Mesenchymal stem cell (in vitro differentiated cells and primary cell): ENCODE data around the gene CELF4.

ENCODE experiments used
- DNase-seq: peaks from one replicate; pipeline ENCODE4 v3.0.0-alpha.2; 2013
- H2AFZ ChIP-seq: one replicate; pipeline ENCODE4 v1.6.1; 2013; ENCODE audit warnings: low read depth, mild to moderate bottlenecking, control low read depth, inconsistent platforms, low read length, moderate library complexity
- H2AK5ac ChIP-seq: 2 replicates; pipeline ENCODE4 v1.6.1; 2013; ENCODE audit warnings: low read length, moderate library complexity, mild to moderate bottlenecking, inconsistent platforms; ENCODE audit not compliant: severe bottlenecking
- H2BK120ac ChIP-seq: one replicate; pipeline ENCODE4 v1.6.1; 2013; ENCODE audit warnings: low read depth, mild to moderate bottlenecking, inconsistent platforms, low read length, moderate library complexity
- H2BK12ac ChIP-seq, 2 experiments: one replicate each; pipeline ENCODE4 v1.6.1; 2013; ENCODE audit warnings: inconsistent platforms in 2 of 2, low read length in 2 of 2, mild to moderate bottlenecking in 2 of 2, moderate library complexity in 2 of 2, control low read depth in 1 of 2
- H2BK15ac ChIP-seq: one replicate; pipeline ENCODE4 v1.6.1; 2013; ENCODE audit warnings: mild to moderate bottlenecking, low read depth, inconsistent platforms; ENCODE audit not compliant: poor library complexity, severe bottlenecking
- H2BK5ac ChIP-seq: 2 replicates; pipeline ENCODE4 v1.6.1; 2013; ENCODE audit warnings: low read depth, mild to moderate bottlenecking, low read length, control low read depth, inconsistent platforms; ENCODE audit not compliant: poor library complexity, severe bottlenecking
- H3K14ac ChIP-seq, 2 experiments: one replicate each; pipeline ENCODE4 v1.6.1; 2013; ENCODE audit warnings: inconsistent platforms in 2 of 2, low read length in 2 of 2, control low read depth in 1 of 2, mild to moderate bottlenecking in 1 of 2, moderate library complexity in 1 of 2
- H3K18ac ChIP-seq, 2 experiments: one replicate each; pipeline ENCODE4 v1.6.1; 2013; ENCODE audit warnings: inconsistent platforms in 2 of 2, low read length in 2 of 2, control low read depth in 1 of 2, low read depth in 1 of 2, mild to moderate bottlenecking in 1 of 2
- H3K23ac ChIP-seq, 2 experiments: one replicate each; pipeline ENCODE4 v1.6.1; 2013; ENCODE audit warnings: inconsistent platforms in 2 of 2, low read length in 2 of 2, mild to moderate bottlenecking in 2 of 2, moderate library complexity in 2 of 2, control low read depth in 1 of 2
- H3K27ac ChIP-seq: 2 replicates; pipeline ENCODE4 v1.5.1; 2013; ENCODE audit warnings: mild to moderate bottlenecking, moderate library complexity, low read length, control low read depth, inconsistent platforms; ENCODE audit not compliant: poor library complexity, severe bottlenecking
- H3K27me3 ChIP-seq, 2 experiments: 2 replicates each; pipeline versions ENCODE4 v1.6.1 to v1.7.0; 2013; ENCODE audit warnings: low read length in 2 of 2, mild to moderate bottlenecking in 2 of 2, moderate library complexity in 2 of 2, control low read depth in 1 of 2, inconsistent platforms in 1 of 2; ENCODE audit not compliant: control insufficient read depth in 1 of 2, insufficient read depth in 1 of 2
- H3K36me3 ChIP-seq, 2 experiments: 2 replicates each; pipeline versions ENCODE4 v1.6.1 to v1.7.0; 2013; ENCODE audit warnings: low read length in 2 of 2, control low read depth in 1 of 2, inconsistent platforms in 1 of 2, low read depth in 1 of 2, mild to moderate bottlenecking in 1 of 2; ENCODE audit not compliant: insufficient read depth in 2 of 2, control insufficient read depth in 1 of 2
- H3K4ac ChIP-seq, 2 experiments: one replicate each; pipeline ENCODE4 v1.6.1; 2013; ENCODE audit warnings: inconsistent platforms in 2 of 2, low read length in 2 of 2, mild to moderate bottlenecking in 2 of 2, moderate library complexity in 2 of 2, control low read depth in 1 of 2, low read depth in 1 of 2
- H3K4me1 ChIP-seq: 2 replicates; pipeline ENCODE4 v1.6.1; 2013; ENCODE audit warnings: low read depth, low read length, control low read depth; ENCODE audit not compliant: control insufficient read depth, insufficient read depth
- H3K4me2 ChIP-seq: 2 replicates; pipeline ENCODE4 v1.6.1; 2013; ENCODE audit warnings: low read length, mild to moderate bottlenecking, inconsistent platforms; ENCODE audit not compliant: poor library complexity, severe bottlenecking
- H3K4me3 ChIP-seq, 2 experiments: 2 replicates each; pipeline versions ENCODE4 v1.5.1 to v1.7.0; 2013; ENCODE audit warnings: low read length in 2 of 2, mild to moderate bottlenecking in 2 of 2, control low read depth in 1 of 2, low read depth in 1 of 2; ENCODE audit not compliant: insufficient read depth in 1 of 2
- H3K79me1 ChIP-seq: replicated peaks from 2 replicates; pipeline ENCODE4 v1.6.1; 2013; ENCODE audit warnings: mild to moderate bottlenecking, control low read depth, low read length, inconsistent platforms; ENCODE audit not compliant: poor library complexity, severe bottlenecking
- H3K9ac ChIP-seq: 2 replicates; pipeline ENCODE4 v1.7.0; 2013; ENCODE audit warnings: mild to moderate bottlenecking, low read length, moderate library complexity
- H3K9me3 ChIP-seq: 2 replicates; pipeline ENCODE4 v1.7.0; 2013; ENCODE audit warnings: mild to moderate bottlenecking, low read length; ENCODE audit not compliant: control insufficient read depth
- H4K8ac ChIP-seq: one replicate; pipeline ENCODE4 v1.6.1; 2013; ENCODE audit warnings: inconsistent platforms, mild to moderate bottlenecking, low read length, moderate library complexity
- H4K91ac ChIP-seq: one replicate; pipeline ENCODE4 v1.6.1; 2013; ENCODE audit warnings: mild to moderate bottlenecking, low read length, inconsistent platforms
- WGBS: methylation state at CpG from one replicate; pipeline ENCODE4 v1.1.7; 2013; ENCODE audit warnings: mixed read lengths; 5-methylcytosine and 5-hydroxymethylcytosine counted together

CELF4 gene

DNA sequence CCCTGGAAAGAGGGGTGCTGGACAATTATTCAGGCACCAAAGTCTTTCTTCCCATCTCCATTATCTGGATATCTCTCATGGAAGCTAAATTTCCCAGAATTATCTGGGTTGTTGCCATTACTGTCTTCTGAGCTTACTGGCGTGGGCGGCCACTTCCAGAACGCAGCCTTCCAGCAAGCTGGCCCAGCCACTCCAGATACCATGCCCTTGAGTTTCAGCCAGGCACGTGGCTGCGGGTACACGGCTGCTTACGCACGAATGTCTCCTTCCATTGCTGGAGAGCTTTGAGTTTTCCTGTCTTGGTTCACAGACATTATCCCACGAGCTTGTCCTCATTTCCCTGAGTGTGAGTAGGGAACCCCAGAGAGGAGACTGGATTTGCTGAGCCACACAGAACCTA lies 32.7 kb downstream of the CELF4 start:
- Histone ChIP-seq H3K36me3 (no peaks in the 10 kb centered on the region), H3K9me3 (no peaks in the 10 kb centered on the region), H3K14ac (no peak overlapping the region), H2BK5ac (no peak overlapping the region), H3K23ac (no peak overlapping the region), H2BK15ac (no peak overlapping the region), H3K9ac (no peak overlapping the region), H2BK120ac (no peak overlapping the region), H2AK5ac (no peak overlapping the region), H4K8ac (no peak overlapping the region), H3K27me3 (peaks cover 34 to 82% of the 10 kb centered on the region in 2 experiments), H3K4me3 (no peak overlapping the region), H3K18ac (no peak overlapping the region), H3K27ac (no peak overlapping the region), H3K4ac (no peak overlapping the region), H2AFZ (no peak overlapping the region), H3K4me1 (no peaks in the 10 kb centered on the region), H4K91ac (no peak overlapping the region), H3K79me1 (no peaks in the 10 kb centered on the region), H3K4me2 (no peak overlapping the region), H2BK12ac (no peak overlapping the region)
- DNase-seq: no peak
- WGBS: 90% methylated on average over 9 of the region's 9 CpGs

DNA sequence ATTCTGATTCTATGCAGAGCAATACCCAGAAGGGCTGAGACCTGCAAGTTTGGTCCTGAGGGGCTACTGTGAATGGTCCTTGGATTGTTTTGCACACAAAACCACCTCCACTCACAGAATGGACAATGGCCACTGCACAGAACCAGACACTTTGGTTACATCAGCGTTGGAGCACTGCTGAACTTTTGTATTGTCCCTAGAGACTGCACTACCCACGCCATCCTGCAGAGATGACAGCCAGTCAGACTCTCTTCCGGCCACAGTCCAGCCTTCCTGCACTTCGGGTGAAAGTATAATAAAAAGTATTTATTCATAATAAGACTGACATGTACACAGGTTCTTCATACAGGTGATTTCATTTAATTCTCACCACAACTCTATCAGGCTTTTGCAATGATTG lies 35.7 kb downstream of the CELF4 start:
- H3K9ac ChIP-seq: no peak overlapping the region
- H3K4me3 ChIP-seq: no peak overlapping the region
- H3K4ac ChIP-seq: no peak overlapping the region
- H2AK5ac ChIP-seq: no peak overlapping the region
- H3K23ac ChIP-seq: no peak overlapping the region
- no peak overlapping the region for H2AFZ ChIP-seq
- WGBS: 59% methylated on average over 2 of the region's 4 CpGs
- H2BK5ac ChIP-seq: no peak overlapping the region
- no peaks in the 10 kb centered on the region for H3K79me1 ChIP-seq
- no peak overlapping the region for H3K27ac ChIP-seq
- H2BK120ac ChIP-seq: no peak overlapping the region
- H3K4me1 ChIP-seq: no peaks in the 10 kb centered on the region
- no peak overlapping the region for H3K14ac ChIP-seq
- H2BK12ac ChIP-seq: no peak overlapping the region
- no peak for DNase-seq
- no peak overlapping the region for H3K4me2 ChIP-seq
- H2BK15ac ChIP-seq: no peak overlapping the region
- no peak overlapping the region for H3K18ac ChIP-seq
- H3K9me3 ChIP-seq: no peaks in the 10 kb centered on the region
- no peak overlapping the region for H4K8ac ChIP-seq
- H4K91ac ChIP-seq: no peak overlapping the region
- H3K27me3 ChIP-seq: peaks cover 45 to 91% of the 10 kb centered on the region in 2 experiments
- H3K36me3 ChIP-seq: no peaks in the 10 kb centered on the region

DNA sequence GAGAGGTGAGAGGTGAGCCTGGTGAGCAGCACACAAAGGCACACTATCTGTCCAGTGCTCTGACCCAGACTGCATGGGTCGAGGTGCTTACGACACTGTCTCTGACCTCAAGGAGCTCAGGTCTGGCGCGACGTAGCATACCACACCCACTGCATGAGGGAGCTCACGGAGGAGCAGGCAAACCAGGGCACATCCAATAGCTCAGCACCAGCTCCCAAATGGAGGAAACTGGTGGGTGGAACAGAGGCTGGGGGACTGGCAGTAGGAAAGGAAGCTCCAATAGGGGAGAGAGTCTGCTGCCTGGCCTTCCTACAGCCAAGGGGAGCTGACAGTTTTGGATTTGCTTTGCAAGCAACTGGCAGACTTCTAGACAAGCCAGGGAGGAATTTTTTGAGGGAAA lies 36.3 kb downstream of the CELF4 start:
- H3K4me1 ChIP-seq: peaks cover 3% of the 10 kb centered on the region
- H2AFZ ChIP-seq: no peak overlapping the region
- H3K14ac ChIP-seq: no peak overlapping the region
- no peak overlapping the region for H2BK5ac ChIP-seq
- H2BK15ac ChIP-seq: no peak overlapping the region
- H2AK5ac ChIP-seq: no peak overlapping the region
- no peak overlapping the region for H3K9ac ChIP-seq
- H3K4me3 ChIP-seq: no peak overlapping the region
- DNase-seq: no peak
- H3K9me3 ChIP-seq: no peaks in the 10 kb centered on the region
- no peaks in the 10 kb centered on the region for H3K36me3 ChIP-seq
- H3K4me2 ChIP-seq: no peak overlapping the region
- H3K27ac ChIP-seq: no peak overlapping the region
- no peak overlapping the region for H3K23ac ChIP-seq
- no peak overlapping the region for H4K91ac ChIP-seq
- H3K18ac ChIP-seq: no peak overlapping the region
- H2BK120ac ChIP-seq: no peak overlapping the region
- H3K4ac ChIP-seq: no peak overlapping the region
- WGBS: 89% methylated on average over 6 of the region's 6 CpGs
- H3K79me1 ChIP-seq: no peaks in the 10 kb centered on the region
- no peak overlapping the region for H4K8ac ChIP-seq
- H3K27me3 ChIP-seq: peaks cover 50 to 91% of the 10 kb centered on the region in 2 experiments
- H2BK12ac ChIP-seq: no peak overlapping the region

DNA sequence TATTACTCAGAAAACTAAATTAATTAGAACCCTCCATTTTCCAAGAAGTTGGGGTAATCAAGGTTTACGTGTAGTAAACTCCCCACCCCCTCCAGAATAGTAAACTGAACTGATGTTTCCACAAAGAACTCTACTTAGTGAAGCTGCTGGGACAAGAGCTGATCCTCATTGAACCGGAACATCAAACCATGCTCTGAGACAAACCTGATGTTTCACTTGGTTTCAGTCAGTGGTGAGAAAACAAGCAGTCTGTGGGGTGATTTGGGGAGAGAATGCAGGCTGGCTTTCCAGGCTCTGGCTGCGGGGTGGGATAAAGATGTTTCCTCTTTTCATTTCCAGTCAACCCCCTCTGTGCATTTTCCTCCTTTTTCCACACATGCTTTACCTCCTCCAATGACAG lies 38.2 kb downstream of the CELF4 start:
- H3K14ac ChIP-seq: no peak overlapping the region
- no peak overlapping the region for H4K8ac ChIP-seq
- no peak overlapping the region for H2BK5ac ChIP-seq
- no peak overlapping the region for H3K27ac ChIP-seq
- no peaks in the 10 kb centered on the region for H3K9me3 ChIP-seq
- no peak overlapping the region for H3K4me3 ChIP-seq
- no peak overlapping the region for H2AK5ac ChIP-seq
- H3K4ac ChIP-seq: no peak overlapping the region
- no peak overlapping the region for H3K23ac ChIP-seq
- no peak overlapping the region for H3K4me2 ChIP-seq
- H3K4me1 ChIP-seq: peaks cover 3% of the 10 kb centered on the region
- no peak overlapping the region for H3K18ac ChIP-seq
- H2BK12ac ChIP-seq: no peak overlapping the region
- no peaks in the 10 kb centered on the region for H3K36me3 ChIP-seq
- no peak overlapping the region for H2BK15ac ChIP-seq
- 89% methylated on average over 3 of the region's 3 CpGs for WGBS
- H3K79me1 ChIP-seq: no peaks in the 10 kb centered on the region
- H3K9ac ChIP-seq: no peak overlapping the region
- H4K91ac ChIP-seq: no peak overlapping the region
- H2BK120ac ChIP-seq: no peak overlapping the region
- H3K27me3 ChIP-seq: peaks cover 59 to 96% of the 10 kb centered on the region in 2 experiments
- H2AFZ ChIP-seq: no peak overlapping the region
- DNase-seq: no peak
